ENCODE measurements around the gene WNT1.

The WNT1 gene

GRCh38 chr12:48961331-48961730, 16.8 kb upstream of the WNT1 start:
- DNase-seq (ENCODE audit: low read depth in 3 of 3, low spot score in 1 of 3): no peak

GRCh38 chr12:48961801-48962200, 16.3 kb upstream of the WNT1 start:
- no peak for DNase-seq (ENCODE audit: low read depth in 3 of 3, low spot score in 1 of 3)

- DNase-seq (ENCODE audit: low read depth in 3 of 3, low spot score in 1 of 3): no peak
Observed at GRCh38 chr12:48965298-48965838, 12.8 kb upstream of the WNT1 start.

- no peak for DNase-seq (ENCODE audit: low read depth in 3 of 3, low spot score in 1 of 3)
Observed at GRCh38 chr12:48966177-48966895, 11.8 kb upstream of the WNT1 start.

- no peak for DNase-seq (ENCODE audit: low read depth in 3 of 3, low spot score in 1 of 3)
Observed at GRCh38 chr12:48967991-48968390, 10.1 kb upstream of the WNT1 start.

- DNase-seq (ENCODE audit: low read depth in 3 of 3, low spot score in 1 of 3): no peak
Observed at GRCh38 chr12:48968467-48968866, 9.7 kb upstream of the WNT1 start.

- DNase-seq (ENCODE audit: low read depth in 3 of 3, low spot score in 1 of 3): no peak
Observed at GRCh38 chr12:48969160-48969771, 8.9 kb upstream of the WNT1 start.

- DNase-seq (ENCODE audit: low read depth in 3 of 3, low spot score in 1 of 3): no peak
Observed at GRCh38 chr12:48969833-48970701, 8.1 kb upstream of the WNT1 start.

GRCh38 chr12:48970702-48971334, 7.3 kb upstream of the WNT1 start:
- DNase-seq (ENCODE audit: low read depth in 3 of 3, low spot score in 1 of 3): no peak

GRCh38 chr12:48972213-48972951, 5.7 kb upstream of the WNT1 start:
- DNase-seq (ENCODE audit: low read depth in 3 of 3, low spot score in 1 of 3): no peak

GRCh38 chr12:48972952-48973483, 5.1 kb upstream of the WNT1 start:
- DNase-seq (ENCODE audit: low read depth in 3 of 3, low spot score in 1 of 3): no peak

- no peak for DNase-seq (ENCODE audit: low read depth in 3 of 3, low spot score in 1 of 3)
Observed at GRCh38 chr12:48973531-48973930, 4.6 kb upstream of the WNT1 start.

GRCh38 chr12:48973941-48974673, 4.0 kb upstream of the WNT1 start:
- no peak for DNase-seq (ENCODE audit: low read depth in 3 of 3, low spot score in 1 of 3)

- peak; percentile 45 to 81 (median 66) for DNase-seq (ENCODE audit: low read depth in 3 of 3, low spot score in 1 of 3)
Observed at GRCh38 chr12:48977290-48978281, 536 bp upstream of the WNT1 start.

GRCh38 chr12:48978741-48979601, 849 bp downstream of the WNT1 start:
- no peak for DNase-seq (ENCODE audit: low read depth in 3 of 3, low spot score in 1 of 3)

GRCh38 chr12:48979602-48980388, 1.7 kb downstream of the WNT1 start:
- DNase-seq (ENCODE audit: low read depth in 3 of 3, low spot score in 1 of 3): no peak
